ENCODE data around the gene PAK1.

- no peak for TF ChIP-seq CTCF (conservative IDR thresholded peaks at IDR 0.05)
- no peak for TF ChIP-seq EZH2 (IDR thresholded peaks at IDR 0.05; ENCODE audit: low read depth)
Measured at GRCh38 chr11:77457340-77457739, 16.6 kb downstream of the PAK1 start.
